T-cell (primary cell): ENCODE results near the gene CFAP300. TPM values are rescaled to one million over a fixed set of nuclear protein-coding genes. Genes with fewer than 3 reads are reported as not detected.

Experiments used
- ATAC-seq, 4 experiments: fragments of 200-7000 bp in 3 of 4; fragments of 150-1000 bp in 1 of 4; cut with Tn5 transposase; replicated peaks in 1 of 4; 1 replicate in 3 of 4; 2 replicates in 1 of 4; pipeline ENCODE4 v1.10.0; 2021; ENCODE audit warnings: moderate library complexity in 3 of 4, mild to moderate bottlenecking in 2 of 4, moderate number of reproducible peaks in 1 of 4
- CTCF ChIA-PET, 2 donors: fragments of 300-600 bp; sonication (Branson Sonifier 250); formaldehyde crosslinking; loops; one replicate each; lab custom pipeline; 2022; ENCODE audit warnings: antibody characterized with exemption in 2 of 2; lab: Charles Lee
- POLR2A ChIA-PET, 2 donors: fragments of 300-600 bp; sonication (Branson Sonifier 250); formaldehyde crosslinking; loops; one replicate each; lab custom pipeline; 2022; ENCODE audit warnings: antibody characterized with exemption in 2 of 2; lab: Charles Lee
- DNase-seq, 35 experiments: peaks; one replicate each; pipeline versions ENCODE4 v3.0.0 to v3.0.0-alpha.2; 2013 to 2023
- H3K27ac ChIP-seq: one replicate; pipeline ENCODE4 v1.5.1; 2013; ENCODE audit warnings: low read length
- H3K27me3 ChIP-seq, 2 experiments: replicated peaks in 1 of 2; 1 replicate in 1 of 2; 2 replicates in 1 of 2; pipeline versions ENCODE4 v1.6.1 to v1.7.0; 2013; ENCODE audit warnings: low read length in 1 of 2, mixed read lengths in 1 of 2; ENCODE audit not compliant: control insufficient read depth in 2 of 2, insufficient read depth in 2 of 2; ENCODE audit errors: extremely low read depth in 1 of 2
- H3K36me3 ChIP-seq, 2 donors: 1 replicate in 1 of 2; 2 replicates in 1 of 2; pipeline versions ENCODE4 v1.6.1 to v1.7.0; 2013; ENCODE audit warnings: low read length in 1 of 2; ENCODE audit not compliant: control insufficient read depth in 2 of 2, insufficient read depth in 1 of 2; ENCODE audit errors: extremely low read depth in 1 of 2
- H3K4me1 ChIP-seq, 2 experiments: 1 replicate in 1 of 2; 2 replicates in 1 of 2; pipeline versions ENCODE4 v1.6.1 to v1.7.0; 2013; ENCODE audit warnings: low read length in 2 of 2, mixed read lengths in 1 of 2; ENCODE audit not compliant: insufficient read depth in 2 of 2, control insufficient read depth in 1 of 2; ENCODE audit errors: extremely low read depth in 1 of 2
- H3K4me3 ChIP-seq, 2 donors: 1 replicate in 1 of 2; 2 replicates in 1 of 2; pipeline versions ENCODE4 v1.5.1 to v1.7.0; 2013; ENCODE audit warnings: mild to moderate bottlenecking in 2 of 2, low read length in 1 of 2, moderate library complexity in 1 of 2; ENCODE audit not compliant: control insufficient read depth in 1 of 2; ENCODE audit errors: extremely low read depth in 1 of 2
- H3K9me3 ChIP-seq: 2 replicates; pipeline ENCODE4 v1.7.0; 2013
- H3K27ac Mint-ChIP-seq, 2 donors: one replicate each; pipeline ENCODE4 v1.8.0; 2020 to 2021; ENCODE audit warnings: mild to moderate bottlenecking in 2 of 2, mixed read lengths in 2 of 2
- H3K27me3 Mint-ChIP-seq, 2 donors: one replicate each; pipeline ENCODE4 v1.8.0; 2021 to 2022; ENCODE audit warnings: mixed read lengths in 2 of 2
- H3K36me3 Mint-ChIP-seq: one replicate; pipeline ENCODE4 v1.8.0; 2021; ENCODE audit warnings: mixed read lengths
- H3K4me1 Mint-ChIP-seq, 3 donors: one replicate each; pipeline ENCODE4 v1.8.0; 2020 to 2022; ENCODE audit warnings: mixed read lengths in 3 of 3, mild to moderate bottlenecking in 1 of 3
- H3K4me3 Mint-ChIP-seq, 3 donors: one replicate each; pipeline ENCODE4 v1.8.0; 2020 to 2022; ENCODE audit warnings: mild to moderate bottlenecking in 3 of 3, mixed read lengths in 3 of 3, moderate library complexity in 3 of 3
- H3K9me3 Mint-ChIP-seq, 3 donors: one replicate each; pipeline ENCODE4 v1.8.0; 2020 to 2022; ENCODE audit warnings: mixed read lengths in 3 of 3
- WGBS: methylation state at CpG from one replicate; pipeline ENCODE4 v1.1.5; 2013; ENCODE audit warnings: missing lambda C conversion rate; ENCODE audit not compliant: insufficient coverage; 5-methylcytosine and 5-hydroxymethylcytosine counted together
- total RNA-seq, 35 experiments: library from RNA in 6 of 35; stranded (reverse) in 6 of 35; fragments of 120-200 nt in 1 of 35; gene quantifications; one replicate each; pipeline versions ENCODE4 v1.2.1 to v1.2.4 and lab custom pipeline; 2013 to 2026

Gene CFAP300
- total RNA-seq, 5 donors from 2014 or later (not counting 1 experiment from before 2014, with no cell fraction given): not detected

- Histone ChIP-seq H3K36me3 (no peaks in the 10 kb centered on the region), H3K9me3 (no peaks in the 10 kb centered on the region), H3K27ac (no peak overlapping the region), H3K27me3 (peaks cover 11 to 18% of the 10 kb centered on the region in 2 experiments), H3K4me3 (no peak overlapping the region), H3K4me1 (no peaks in the 10 kb centered on the region)
- ChIA-PET CTCF (no interaction called here), POLR2A (no interaction called here)
- no peak for DNase-seq
- Mint-ChIP-seq H3K9me3 (no peaks in the 10 kb centered on the region), H3K27me3 (peaks cover 49 to 51% of the 10 kb centered on the region in 2 donors), H3K4me3 (no peak overlapping the region), H3K36me3 (no peaks in the 10 kb centered on the region), H3K4me1 (peaks cover 0 to 5% (median 4%) of the 10 kb centered on the region in 3 donors), H3K27ac (no peak overlapping the region)
- ATAC-seq: no peak
- 83% methylated on average over 1 of the region's 4 CpGs for WGBS
Observed at GRCh38 chr11:102117472-102118113, 70.4 kb downstream of the CFAP300 start.

- H3K27ac ChIP-seq: no peak overlapping the region
- H3K36me3 ChIP-seq: no peaks in the 10 kb centered on the region
- Mint-ChIP-seq H3K4me1 (peaks cover 0 to 5% (median 4%) of the 10 kb centered on the region in 3 donors), H3K27ac (no peak overlapping the region), H3K36me3 (no peaks in the 10 kb centered on the region), H3K9me3 (peaks cover 0 to 4% (median 0%) of the 10 kb centered on the region in 3 donors), H3K27me3 (peaks cover 45 to 50% of the 10 kb centered on the region in 2 donors), H3K4me3 (no peak overlapping the region)
- no peaks in the 10 kb centered on the region for H3K4me1 ChIP-seq
- no peaks in the 10 kb centered on the region for H3K9me3 ChIP-seq
- DNase-seq (no peak), ATAC-seq (no peak)
- ChIA-PET POLR2A (no interaction called here), CTCF (interaction anchor here in 1 of 2 donors (0.7 kb wide), 1 partner anchor 988 kb away, joined by 7 read pairs; no protein-coding TSS in a partner anchor)
- H3K4me3 ChIP-seq: no peak overlapping the region
- H3K27me3 ChIP-seq: peaks cover 12 to 13% of the 10 kb centered on the region in 2 experiments
- 19% methylated on average over 2 of the region's 3 CpGs for WGBS
Observed at GRCh38 chr11:102118937-102119336, 71.7 kb downstream of the CFAP300 start.

- no peak overlapping the region for H3K4me3 Mint-ChIP-seq
- 45% methylated on average over 2 of the region's 4 CpGs for WGBS
- peaks cover 42 to 46% of the 10 kb centered on the region in 2 donors for H3K27me3 Mint-ChIP-seq
- no peaks in the 10 kb centered on the region for H3K4me1 ChIP-seq
- DNase-seq (no peak), ATAC-seq (no peak)
- ChIA-PET CTCF (no interaction called here), POLR2A (no interaction called here)
- peaks cover 10 to 15% of the 10 kb centered on the region in 2 experiments for H3K27me3 ChIP-seq
- H3K4me3 ChIP-seq: no peak overlapping the region
- no peak overlapping the region for H3K27ac Mint-ChIP-seq
- H3K36me3 Mint-ChIP-seq: no peaks in the 10 kb centered on the region
- H3K4me1 Mint-ChIP-seq: peaks cover 0 to 5% (median 4%) of the 10 kb centered on the region in 3 donors
- H3K9me3 ChIP-seq: no peaks in the 10 kb centered on the region
- H3K27ac ChIP-seq: no peak overlapping the region
- H3K9me3 Mint-ChIP-seq: peaks cover 0 to 4% (median 0%) of the 10 kb centered on the region in 3 donors
- H3K36me3 ChIP-seq: no peaks in the 10 kb centered on the region
Observed at GRCh38 chr11:102119997-102120396, 72.8 kb downstream of the CFAP300 start.

- Histone ChIP-seq H3K9me3 (no peaks in the 10 kb centered on the region), H3K27me3 (peaks cover 10 to 16% of the 10 kb centered on the region in 2 experiments), H3K27ac (no peak overlapping the region), H3K4me1 (no peaks in the 10 kb centered on the region), H3K36me3 (no peaks in the 10 kb centered on the region), H3K4me3 (no peak overlapping the region)
- DNase-seq (no peak), ATAC-seq (no peak)
- WGBS: no CpG with 5 or more reads among the region's 3 CpGs
- H3K36me3 Mint-ChIP-seq: no peaks in the 10 kb centered on the region
- peaks cover 37 to 41% of the 10 kb centered on the region in 2 donors for H3K27me3 Mint-ChIP-seq
- ChIA-PET POLR2A (no interaction called here), CTCF (no interaction called here)
- no peak overlapping the region for H3K4me3 Mint-ChIP-seq
- H3K4me1 Mint-ChIP-seq: peaks cover 0 to 5% (median 4%) of the 10 kb centered on the region in 3 donors
- H3K9me3 Mint-ChIP-seq: peaks cover 0 to 4% (median 0%) of the 10 kb centered on the region in 3 donors
- H3K27ac Mint-ChIP-seq: no peak overlapping the region
Observed at GRCh38 chr11:102120437-102120973, 73.3 kb downstream of the CFAP300 start.

- no peak overlapping the region for H3K4me3 ChIP-seq
- no peaks in the 10 kb centered on the region for H3K4me1 ChIP-seq
- H3K9me3 ChIP-seq: no peaks in the 10 kb centered on the region
- Mint-ChIP-seq H3K4me3 (no peak overlapping the region), H3K27me3 (peaks cover 31 to 35% of the 10 kb centered on the region in 2 donors), H3K36me3 (no peaks in the 10 kb centered on the region), H3K4me1 (peaks cover 0 to 5% (median 4%) of the 10 kb centered on the region in 3 donors), H3K27ac (no peak overlapping the region), H3K9me3 (peaks cover 0 to 4% (median 0%) of the 10 kb centered on the region in 3 donors)
- no peaks in the 10 kb centered on the region for H3K36me3 ChIP-seq
- DNase-seq (no peak), ATAC-seq (no peak)
- no peak overlapping the region for H3K27ac ChIP-seq
- WGBS: 100% methylated on average over 1 of the region's 2 CpGs
- H3K27me3 ChIP-seq: peaks cover 8 to 16% of the 10 kb centered on the region in 2 experiments
- CTCF ChIA-PET: no interaction called here
- POLR2A ChIA-PET: no interaction called here
Observed at GRCh38 chr11:102121329-102121728, 74.1 kb downstream of the CFAP300 start.
